NCI-H460 (cell line): Measurements from ENCODE around the gene IL17A. TPM values are rescaled to one million over a fixed set of nuclear protein-coding genes. Genes with fewer than 3 reads are reported as not detected.
A peak's percentile ranks its signal among the peaks of the same experiment; 100 is the strongest.
"Not testable (repeated sequence)": the region's sequence is repeated elsewhere in the genome, so short reads cannot be mapped to it uniquely, and the experiment has no call there.

ENCODE experiments used
- DNase-seq: peaks from one replicate; pipeline ENCODE4 v3.0.0-alpha.2; 2016; ENCODE audit warnings: low read depth; ENCODE audit errors: extremely low read depth
- total RNA-seq: library from RNA; depleted of rRNA; stranded (reverse); fragments of >200 nt; shearing (Covaris generic); gene quantifications from 2 replicates; pipeline ENCODE4 v1.2.3, GENCODE V29; 2014

The IL17A gene
- total RNA-seq, 1 experiment from 2014 or later = not detected

GRCh38 chr6:52162940-52163908 lies 23.0 kb upstream of the IL17A start:
- DNase-seq = peak; percentile 41

- DNase-seq = no peak
Observed at GRCh38 chr6:52164319-52165094, 21.7 kb upstream of the IL17A start.

- DNase-seq = no peak
Observed at GRCh38 chr6:52167267-52167666, 18.9 kb upstream of the IL17A start.

DNA sequence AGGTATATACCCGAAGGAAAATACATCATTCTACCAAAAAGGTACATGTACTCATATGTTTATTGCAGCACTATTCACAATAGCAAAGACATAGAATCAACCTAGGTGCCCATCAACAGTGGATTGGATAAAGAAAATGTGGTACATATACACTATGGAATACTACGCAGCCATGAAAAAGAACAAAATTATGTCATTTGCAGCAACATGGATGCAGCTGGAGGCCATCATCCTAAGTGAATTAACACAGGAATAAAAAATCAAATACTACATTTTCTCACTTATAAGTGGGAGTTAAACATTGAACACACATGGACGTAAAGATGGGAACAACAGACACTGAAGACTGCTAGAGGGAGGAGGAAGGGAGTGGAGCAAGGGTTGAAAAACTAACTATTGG lies 17.8 kb upstream of the IL17A start:
- DNase-seq = not testable (repeated sequence)

GRCh38 chr6:52174118-52174517 lies 12.1 kb upstream of the IL17A start:
- DNase-seq = no peak

DNA sequence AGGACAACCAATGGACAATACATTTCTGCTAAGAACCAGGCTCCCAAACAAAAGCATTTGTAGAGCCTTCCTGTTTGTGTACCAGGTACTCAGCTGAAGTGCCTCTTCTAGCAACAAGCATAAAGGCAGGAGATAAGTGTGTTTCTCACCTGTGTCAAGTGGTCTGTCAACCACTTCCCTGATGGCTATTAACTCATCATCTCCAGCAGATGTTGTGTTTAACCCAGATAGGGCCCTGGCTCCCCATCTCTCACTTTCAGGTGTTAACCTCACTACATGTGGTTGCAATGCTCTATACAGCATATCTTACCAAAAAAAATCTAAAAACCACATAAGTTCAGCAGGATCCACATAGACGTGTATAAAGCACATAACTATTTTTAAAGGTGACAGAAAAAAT lies 9.6 kb upstream of the IL17A start:
- no peak for DNase-seq

DNA sequence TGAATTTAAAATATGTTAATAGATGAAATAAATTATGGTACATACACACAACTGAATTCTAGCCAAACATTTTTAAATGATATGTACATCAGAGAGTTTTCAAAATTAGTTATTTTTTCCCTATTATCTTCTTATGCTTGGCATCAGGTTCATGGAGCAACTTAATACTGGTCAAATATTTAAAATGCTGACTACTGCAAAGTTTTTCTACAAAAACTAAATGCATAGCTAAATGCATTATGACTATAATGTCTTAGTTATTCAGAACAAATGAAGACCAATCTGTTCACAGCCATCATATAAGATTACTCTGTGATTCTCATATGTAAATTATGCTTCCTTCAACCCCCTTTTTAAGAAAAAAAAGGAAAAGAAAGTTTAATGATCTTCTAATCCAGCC lies 8.2 kb upstream of the IL17A start:
- DNase-seq = no peak

- DNase-seq = no peak
Observed at GRCh38 chr6:52180787-52181558, 5.2 kb upstream of the IL17A start.

GRCh38 chr6:52183131-52183713 lies 3.0 kb upstream of the IL17A start:
- DNase-seq = no peak

- no peak for DNase-seq
Observed at GRCh38 chr6:52186480-52186879, 305 bp downstream of the IL17A start.

GRCh38 chr6:52187098-52187497 lies 923 bp downstream of the IL17A start:
- no peak for DNase-seq

DNA sequence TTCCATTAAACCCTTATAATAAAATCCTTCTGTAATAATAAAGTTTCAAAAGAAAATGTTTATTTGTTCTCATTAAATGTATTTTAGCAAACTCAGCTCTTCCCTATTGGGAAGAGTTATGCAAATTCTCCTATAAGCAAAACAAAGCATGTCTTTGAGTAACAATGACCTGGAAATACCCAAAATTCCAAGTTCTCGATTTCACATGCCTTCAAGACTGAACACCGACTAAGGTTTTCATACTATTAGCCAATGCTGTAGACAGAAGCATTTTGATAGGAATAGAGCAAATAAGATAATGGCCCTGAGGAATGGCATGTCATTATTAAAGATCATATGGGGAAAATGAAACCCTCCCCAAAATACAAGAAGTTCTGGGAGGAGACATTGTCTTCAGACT lies 3.8 kb downstream of the IL17A start:
- no peak for DNase-seq

DNA sequence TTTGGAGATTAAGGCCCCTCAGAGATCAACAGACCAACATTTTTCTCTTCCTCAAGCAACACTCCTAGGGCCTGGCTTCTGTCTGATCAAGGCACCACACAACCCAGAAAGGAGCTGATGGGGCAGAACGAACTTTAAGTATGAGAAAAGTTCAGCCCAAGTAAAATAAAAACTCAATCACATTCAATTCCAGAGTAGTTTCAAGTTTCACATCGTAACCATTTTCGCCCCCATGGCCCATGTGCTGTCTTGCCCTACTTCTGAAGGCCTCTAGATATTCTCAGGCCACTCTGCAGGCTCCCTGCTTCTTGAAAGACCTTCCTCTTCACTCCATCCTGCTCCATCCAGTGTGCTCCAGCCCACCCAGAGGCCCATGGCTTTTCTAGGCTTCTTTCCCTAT lies 4.2 kb downstream of the IL17A start:
- no peak for DNase-seq

GRCh38 chr6:52191824-52192223 lies 5.6 kb downstream of the IL17A start:
- DNase-seq = no peak

- no peak for DNase-seq
Observed at GRCh38 chr6:52195886-52196285, 9.7 kb downstream of the IL17A start.

GRCh38 chr6:52200088-52200487 lies 13.9 kb downstream of the IL17A start:
- DNase-seq = not testable (repeated sequence)

- DNase-seq = no peak
Observed at GRCh38 chr6:52201046-52201445, 14.9 kb downstream of the IL17A start.

DNA sequence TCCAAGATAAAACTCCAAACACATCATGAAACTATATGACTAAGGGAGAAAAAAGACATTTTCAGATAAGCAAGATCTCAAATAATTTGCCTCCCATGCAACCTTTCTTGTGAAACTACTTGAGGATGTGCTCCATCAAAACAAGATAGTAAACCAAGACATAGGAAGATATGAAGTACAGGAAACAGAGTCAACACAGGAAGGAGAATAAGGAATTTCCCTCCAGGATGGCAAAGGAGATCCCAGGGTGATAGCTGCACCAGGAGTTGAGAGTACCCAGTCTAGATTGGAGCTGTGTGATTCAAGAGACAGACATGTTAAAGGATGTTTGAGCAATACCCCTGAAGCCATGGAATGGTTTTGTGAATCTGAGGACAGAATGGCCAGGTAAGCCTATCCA lies 15.3 kb downstream of the IL17A start:
- no peak for DNase-seq

DNA sequence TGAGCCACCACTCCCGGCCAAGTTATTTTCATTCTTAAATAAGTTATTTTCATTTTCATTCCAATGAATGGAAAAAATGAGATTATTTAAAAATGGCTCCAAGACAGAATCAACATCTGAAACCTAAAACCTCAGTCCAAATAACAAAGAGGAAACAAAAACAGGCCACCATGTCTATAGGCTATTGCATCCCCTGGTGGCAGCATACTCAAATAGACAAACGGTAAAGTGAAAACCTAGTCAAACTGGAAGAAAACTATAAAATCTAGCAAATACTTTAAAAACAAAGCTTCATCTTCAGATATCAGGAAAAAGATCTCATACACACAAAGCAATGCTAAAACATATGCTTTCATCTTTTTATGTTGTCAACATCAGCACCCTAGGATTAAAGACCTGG lies 20.9 kb downstream of the IL17A start:
- DNase-seq = no peak

DNA sequence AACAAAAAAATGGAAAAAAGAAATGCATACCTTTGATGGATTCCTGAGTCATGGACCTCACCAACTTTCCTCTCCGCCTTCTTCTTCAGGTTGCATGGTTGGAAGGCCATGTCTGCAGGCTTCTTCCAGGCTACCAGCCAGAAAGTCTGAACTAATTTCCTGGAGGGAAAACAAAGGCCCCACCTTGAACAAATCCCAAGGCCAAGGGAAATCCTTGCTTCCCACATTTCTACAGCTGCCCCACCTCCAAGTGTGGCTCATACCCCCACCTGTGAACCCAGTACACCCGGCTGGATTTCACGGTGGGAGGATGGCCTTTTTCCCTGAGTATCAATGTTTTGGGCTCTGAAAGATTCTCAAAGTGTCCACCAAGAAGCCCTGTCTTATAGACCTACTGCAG lies 22.4 kb downstream of the IL17A start:
- no peak for DNase-seq

DNA sequence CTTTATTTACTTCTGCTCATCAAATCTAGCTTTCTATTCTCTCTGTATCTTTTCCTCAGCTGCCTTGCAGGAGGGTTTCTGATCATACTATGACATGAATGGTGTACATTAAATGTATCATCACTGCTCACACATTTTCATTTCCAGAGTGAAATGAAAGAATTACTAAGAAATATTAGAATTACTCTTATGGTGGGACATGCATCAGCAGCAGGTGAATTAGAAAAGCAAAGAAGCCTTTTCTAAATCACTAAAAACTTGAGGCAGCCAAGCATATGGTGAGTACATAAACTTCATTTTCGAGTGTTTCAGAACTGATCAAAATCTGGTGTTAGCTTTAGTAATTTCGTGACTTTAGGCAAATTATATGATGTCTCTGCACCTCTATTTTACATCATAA lies 23.6 kb downstream of the IL17A start:
- DNase-seq = no peak
